Stimulated activated CD8-positive, alpha-beta memory T cell treated with anti-CD3 and anti-CD28 coated beads, Interleukin-2, amount 100 ng/mL, for 48 hours (primary cell): ENCODE measurements around the gene ZBTB8B.

ENCODE experiments used
- DNase-seq, 2 donors: peaks; one replicate each; pipeline ENCODE4 v3.0.0-alpha.2; 2020; ENCODE audit warnings: low read depth in 2 of 2

The ZBTB8B gene

GRCh38 chr1:32507021-32507420, 42.1 kb downstream of the ZBTB8B start:
- no peak for DNase-seq

GRCh38 chr1:32508761-32509160, 43.9 kb downstream of the ZBTB8B start:
- DNase-seq: no peak

GRCh38 chr1:32509939-32510338, 45.1 kb downstream of the ZBTB8B start:
- DNase-seq: no peak
